Ovary (tissue), 9 donors: Measurements from ENCODE around the gene EML1. TPM values are rescaled to one million over a fixed set of nuclear protein-coding genes. Genes with fewer than 3 reads are reported as not detected.

Source experiments
- DNase-seq, 5 donors: peaks; one replicate each; pipeline ENCODE4 v3.0.0-alpha.2; 2019 to 2020
- H3K27ac ChIP-seq, 2 donors: fragments of 200-600 bp; one replicate each; pipeline versions ENCODE4 v1.5.1 to v1.8.0; 2019 to 2022
- H3K27me3 ChIP-seq: fragments of 200-600 bp; one replicate; pipeline ENCODE4 v1.8.0; 2022
- H3K36me3 ChIP-seq: fragments of 200-600 bp; sonication (generic); one replicate; pipeline ENCODE4 v1.5.1; 2019
- H3K4me1 ChIP-seq: one replicate; pipeline ENCODE4 v1.8.1; 2013; ENCODE audit warnings: mild to moderate bottlenecking, moderate library complexity; ENCODE audit not compliant: insufficient read depth
- H3K4me3 ChIP-seq: fragments of 200-600 bp; sonication (generic); one replicate; pipeline ENCODE4 v1.5.1; 2017
- H3K9me3 ChIP-seq, 2 donors: fragments of 200-600 bp in 1 of 2; sonication (generic) in 1 of 2; one replicate each; pipeline versions ENCODE4 v1.5.1 to v1.8.1; 2013 to 2019; ENCODE audit warnings: mild to moderate bottlenecking in 1 of 2, moderate library complexity in 1 of 2
- EP300 ChIP-seq: sonication (generic); formaldehyde crosslinking; IDR thresholded peaks from one replicate; pipeline ENCODE4 v1.6.1; 2017; ENCODE audit warnings: antibody characterized with exemption
- POLR2A ChIP-seq: fragments of 450-650 bp; IDR thresholded peaks from one replicate; pipeline ENCODE4 v1.6.1; 2017; ENCODE audit warnings: antibody characterized with exemption, mild to moderate bottlenecking, moderate library complexity
- WGBS, 3 donors: extraction: QIAGEN DNeasy Blood & Tissue Kit in 1 of 3; methylation state at CpG; one replicate each; pipeline versions ENCODE4 v1.1.5 to v1.1.7; 2013 to 2017; 5-methylcytosine and 5-hydroxymethylcytosine counted together
- intact Hi-C, 4 donors: fragments of 100-400 bp; cut with DNase I; formaldehyde crosslinking; loops; one replicate each; pipeline versions ENCODE4 v1.11.0 to v1.15.1; 2022 to 2023
- polyA plus RNA-seq, 2 donors: library from polyadenylated mRNA; stranded (reverse); fragments of 200-250 nt in 1 of 2; fragments of 350-450 nt in 1 of 2; fragmentation: Illumina TruSeq in 1 of 2; extraction: RNeasy Lipid Tissue Mini Kit (QIAGEN cat#74804) in 1 of 2; gene quantifications; one replicate each; pipeline ENCODE4 v1.2.3, GENCODE V29; 2013 to 2014
- total RNA-seq, 7 donors: library from RNA; depleted of rRNA in 2 of 7; stranded (reverse); fragments of >200 nt in 2 of 7; fragmentation: NEBNext Ultra II Directional in 3 of 7; extraction: Animal tissue kit (Norgen Biotek cat#: 25700) in 3 of 7; gene quantifications; one replicate each; pipeline versions ENCODE4 v1.1.0 to v1.2.4, GENCODE V29; 2016 to 2023
- TF ChIP-seq, protein P1 (sequence below), 3 donors: fragments of 450-650 bp in 2 of 3; fragments of 200-600 bp in 1 of 3; IDR thresholded peaks; one replicate each; pipeline versions ENCODE4 v1.5.1 to v1.8.0; 2016 to 2022; ENCODE audit warnings: antibody characterized with exemption in 3 of 3, mild to moderate bottlenecking in 1 of 3
- donor health status: DM: no; HTN: no; CAD: no; lungs with moderate emphysema.
- donor health status: DM: no; HTN: no; CAD: no.
- donor health status: Bipolar disorder and iron deficiency.
- donor health status: DM: yes; HTN: yes; CAD: no.
- donor health status: DM: no; HTN: no; CAD: no.
- donor health status: DM: yes; HTN: yes; CAD: no.

The EML1 gene
- total and polyA plus RNA-seq, 9 donors, result 4.4 to 22.3 (median 9.8) TPM

DNA sequence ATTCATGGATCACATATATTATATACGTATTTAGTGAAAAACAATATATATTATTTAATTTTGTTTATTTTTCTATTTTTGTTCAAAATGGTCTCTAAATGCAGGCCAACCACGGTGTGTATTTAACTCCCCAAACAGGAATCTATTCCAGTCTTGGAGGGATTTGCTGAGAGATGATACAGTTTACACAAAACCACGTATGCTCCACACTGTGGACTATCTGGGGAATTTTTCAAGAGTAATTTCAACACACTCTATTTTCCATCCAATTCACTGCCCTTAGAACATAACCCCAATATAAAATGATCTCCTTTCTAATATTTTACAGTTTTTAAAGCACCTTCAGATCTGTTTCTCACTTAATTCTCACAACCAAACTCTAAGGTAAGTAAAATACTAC is 15.3 kb downstream of the EML1 start:
- intact Hi-C loops, result no loop called here
- WGBS, 3 donors, result 66 to 83% (median 81%) methylated on average over 3 of the region's 3 CpGs
- H3K4me3 ChIP-seq, result no peak overlapping the region
- TF ChIP-seq EP300 (no peak), POLR2A (no peak)
- TF ChIP-seq, protein P1, sequence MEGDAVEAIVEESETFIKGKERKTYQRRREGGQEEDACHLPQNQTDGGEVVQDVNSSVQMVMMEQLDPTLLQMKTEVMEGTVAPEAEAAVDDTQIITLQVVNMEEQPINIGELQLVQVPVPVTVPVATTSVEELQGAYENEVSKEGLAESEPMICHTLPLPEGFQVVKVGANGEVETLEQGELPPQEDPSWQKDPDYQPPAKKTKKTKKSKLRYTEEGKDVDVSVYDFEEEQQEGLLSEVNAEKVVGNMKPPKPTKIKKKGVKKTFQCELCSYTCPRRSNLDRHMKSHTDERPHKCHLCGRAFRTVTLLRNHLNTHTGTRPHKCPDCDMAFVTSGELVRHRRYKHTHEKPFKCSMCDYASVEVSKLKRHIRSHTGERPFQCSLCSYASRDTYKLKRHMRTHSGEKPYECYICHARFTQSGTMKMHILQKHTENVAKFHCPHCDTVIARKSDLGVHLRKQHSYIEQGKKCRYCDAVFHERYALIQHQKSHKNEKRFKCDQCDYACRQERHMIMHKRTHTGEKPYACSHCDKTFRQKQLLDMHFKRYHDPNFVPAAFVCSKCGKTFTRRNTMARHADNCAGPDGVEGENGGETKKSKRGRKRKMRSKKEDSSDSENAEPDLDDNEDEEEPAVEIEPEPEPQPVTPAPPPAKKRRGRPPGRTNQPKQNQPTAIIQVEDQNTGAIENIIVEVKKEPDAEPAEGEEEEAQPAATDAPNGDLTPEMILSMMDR (IDR thresholded peaks at IDR 0.05), result no peak
- no peaks in the 10 kb centered on the region for H3K27me3 ChIP-seq
- H3K27ac ChIP-seq, result no peak overlapping the region
- peaks cover 3% of the 10 kb centered on the region for H3K4me1 ChIP-seq
- no peaks in the 10 kb centered on the region for H3K36me3 ChIP-seq
- no peak for DNase-seq
- H3K9me3 ChIP-seq, result no peaks in the 10 kb centered on the region

DNA sequence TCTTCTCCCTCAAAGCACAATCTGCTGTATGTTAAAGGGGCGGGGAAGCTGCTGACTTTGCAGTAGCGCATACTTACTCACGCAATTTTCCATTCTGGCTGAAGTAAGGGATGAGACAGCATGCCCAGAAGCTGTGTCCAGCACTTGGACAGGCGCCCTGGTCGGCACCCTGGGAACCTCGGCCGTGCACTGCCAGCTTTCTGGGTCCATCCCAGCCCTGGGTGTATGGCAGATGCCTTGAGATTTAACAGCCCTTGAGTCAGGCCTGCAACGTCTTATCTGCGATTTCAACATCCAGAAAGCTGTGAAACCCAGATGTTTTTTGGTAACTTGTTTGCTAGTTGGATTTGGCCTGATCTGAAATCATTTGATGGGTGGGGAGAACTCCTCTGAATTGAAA is 16.1 kb downstream of the EML1 start:
- Histone ChIP-seq H3K27me3 (no peaks in the 10 kb centered on the region), H3K27ac (no peak overlapping the region), H3K4me3 (no peak overlapping the region), H3K36me3 (no peaks in the 10 kb centered on the region), H3K9me3 (no peaks in the 10 kb centered on the region), H3K4me1 (peaks cover 3% of the 10 kb centered on the region)
- intact Hi-C loops, result no loop called here
- TF ChIP-seq, protein P1 (IDR thresholded peaks at IDR 0.05), result no peak
- TF ChIP-seq EP300 (no peak), POLR2A (no peak)
- 53 to 61% (median 57%) methylated on average over 9 of the region's 9 CpGs for WGBS, 3 donors
- DNase-seq, result peak; percentile 41 to 67 (median 63)

DNA sequence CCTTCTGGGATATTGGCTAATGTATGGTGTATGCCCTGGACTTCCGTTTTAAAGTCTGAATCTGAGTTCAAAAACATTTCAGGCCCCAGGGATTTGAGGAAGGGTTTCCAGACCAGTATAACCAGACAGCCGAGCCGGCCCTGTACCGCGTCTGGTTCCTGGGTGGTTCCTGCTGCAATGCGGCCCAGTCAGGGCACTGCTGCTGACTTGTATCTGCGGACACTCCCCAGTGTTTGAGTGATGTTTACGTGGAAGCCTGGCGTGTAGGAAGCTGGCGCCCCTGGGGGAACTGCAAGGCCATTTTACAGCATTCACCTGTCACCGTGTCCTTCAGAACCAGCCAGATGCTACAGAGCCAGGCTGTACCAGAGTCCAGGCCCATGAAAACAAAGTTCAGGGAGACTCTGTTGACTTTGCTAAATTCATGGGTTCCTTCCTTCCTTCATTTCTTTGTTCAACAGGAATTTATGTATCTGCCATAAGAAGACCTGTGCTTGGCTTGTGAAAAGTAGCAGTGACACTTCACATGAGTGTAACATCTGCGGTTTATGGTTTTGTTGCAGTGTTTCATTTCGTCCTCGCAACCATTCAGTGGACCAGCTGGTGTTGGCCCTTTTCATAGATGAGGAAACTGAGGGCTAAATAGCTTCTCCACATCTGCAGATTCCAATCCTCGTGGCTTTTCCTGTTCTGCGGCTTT is 16.8 kb downstream of the EML1 start:
- 80 to 90% (median 88%) methylated on average over 15 to 16 of the region's 16 CpGs for WGBS, 3 donors
- Histone ChIP-seq H3K27ac (no peak overlapping the region), H3K9me3 (no peaks in the 10 kb centered on the region), H3K36me3 (no peaks in the 10 kb centered on the region), H3K4me3 (no peak overlapping the region), H3K4me1 (peaks cover 3% of the 10 kb centered on the region), H3K27me3 (no peaks in the 10 kb centered on the region)
- peak in 1 of 5 donors; percentile 27 for DNase-seq
- intact Hi-C loops, result no loop called here
- TF ChIP-seq POLR2A (no peak), EP300 (no peak)
- TF ChIP-seq, protein P1 (IDR thresholded peaks at IDR 0.05), result no peak

DNA sequence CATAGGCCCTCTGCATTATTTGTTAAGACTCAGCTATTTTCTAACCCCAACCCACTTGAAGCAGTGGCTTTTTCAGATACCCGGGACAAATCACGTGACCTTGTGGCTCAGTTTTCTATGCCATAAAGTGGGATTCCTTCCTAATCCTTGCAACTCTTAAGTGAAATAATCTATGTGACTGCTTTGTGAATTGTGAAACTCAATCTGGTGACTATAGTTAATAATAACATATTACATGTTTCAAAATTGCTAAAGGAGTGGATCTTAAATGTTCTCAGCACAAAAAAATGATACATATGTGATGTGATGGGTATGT is 17.3 kb downstream of the EML1 start:
- no peaks in the 10 kb centered on the region for H3K36me3 ChIP-seq
- H3K27me3 ChIP-seq, result no peaks in the 10 kb centered on the region
- intact Hi-C loops, result no loop called here
- no peak for TF ChIP-seq POLR2A
- TF ChIP-seq, protein P1 (IDR thresholded peaks at IDR 0.05), result no peak
- no peak for TF ChIP-seq EP300
- H3K4me1 ChIP-seq, result peaks cover 3% of the 10 kb centered on the region
- 90 to 97% (median 96%) methylated on average over 2 of the region's 2 CpGs for WGBS, 3 donors
- H3K27ac ChIP-seq, result no peak overlapping the region
- no peaks in the 10 kb centered on the region for H3K9me3 ChIP-seq
- H3K4me3 ChIP-seq, result no peak overlapping the region
- DNase-seq, result no peak
